ENCODE data around the gene BLM. TPM values are rescaled to one million over a fixed set of nuclear protein-coding genes. Genes with fewer than 3 reads are reported as not detected.
A peak's percentile ranks its signal among the peaks of the same experiment; 100 is the strongest.

BLM gene
- total RNA-seq, 1 experiment from 2014 or later, result 15.6 TPM

- no peaks in the 10 kb centered on the region for H3K36me3 ChIP-seq (ENCODE audit: control insufficient read depth, insufficient read depth, low read length)
- no peaks in the 10 kb centered on the region for H3K27me3 ChIP-seq (replicated peaks; ENCODE audit: control insufficient read depth, insufficient read depth, low read length)
- no peaks in the 10 kb centered on the region for H3K9me3 Mint-ChIP-seq (ENCODE audit: unreplicated experiment)
- CTCF ChIA-PET, result interaction anchor here (0.6 to 1.7 kb wide), 4 partner anchors 20 to 214 kb away, joined by 3 to 6 read pairs (median 3); no protein-coding TSS in a partner anchor
- H3K9me3 ChIP-seq, result no peaks in the 10 kb centered on the region
- no peak for DNase-seq
- peaks cover 7% of the 10 kb centered on the region for H3K4me1 ChIP-seq
- intact Hi-C loops (cut with micrococcal nuclease; ENCODE audit: unreplicated experiment), result no loop called here
- H3K36me3 Mint-ChIP-seq (ENCODE audit: insufficient read depth, unreplicated experiment), result peaks cover 8% of the 10 kb centered on the region
- H3K27ac Mint-ChIP-seq (ENCODE audit: unreplicated experiment), result peak overlapping the region; percentile 99
- H3K4me3 Mint-ChIP-seq (ENCODE audit: unreplicated experiment), result peak overlapping the region; percentile 98
- TF ChIP-seq CTCF (IDR thresholded peaks at IDR 0.05; ENCODE audit: insufficient read depth in 1 of 2, low read depth in 1 of 2, low read length in 1 of 2, severe bottlenecking in 1 of 2, unreplicated experiment in 1 of 2), result no peak
- POLR2A ChIA-PET, result interaction anchor here (0.5 kb wide), 1 partner anchor 20 kb away, joined by 4 read pairs; no protein-coding TSS in a partner anchor
- peaks cover 18% of the 10 kb centered on the region for H3K4me1 Mint-ChIP-seq (ENCODE audit: low read depth, unreplicated experiment)
- peak overlapping the region; percentile 89 for H3K4me3 ChIP-seq (ENCODE audit: low read depth, low read length)
- no peaks in the 10 kb centered on the region for H3K27me3 Mint-ChIP-seq (ENCODE audit: insufficient read depth, unreplicated experiment)
- TSS peak; percentile 66 for BruUV-seq (replicated peaks)
These were observed 1.1 kb downstream of the BLM start for GRCh38 chr15:90718232-90718631.

- Histone ChIP-seq H3K36me3 (ENCODE audit: control insufficient read depth, insufficient read depth, low read length) (no peaks in the 10 kb centered on the region), H3K9me3 (no peaks in the 10 kb centered on the region), H3K4me1 (peaks cover 7% of the 10 kb centered on the region), H3K27me3 (replicated peaks; ENCODE audit: control insufficient read depth, insufficient read depth, low read length) (no peaks in the 10 kb centered on the region), H3K4me3 (ENCODE audit: low read depth, low read length) (no peak overlapping the region)
- no TSS peak for BruUV-seq (replicated peaks)
- no peaks in the 10 kb centered on the region for H3K9me3 Mint-ChIP-seq (ENCODE audit: unreplicated experiment)
- CTCF ChIA-PET, result no interaction called here
- no peak overlapping the region for H3K27ac Mint-ChIP-seq (ENCODE audit: unreplicated experiment)
- no peak overlapping the region for H3K4me3 Mint-ChIP-seq (ENCODE audit: unreplicated experiment)
- no peak for DNase-seq
- peaks cover 18% of the 10 kb centered on the region for H3K4me1 Mint-ChIP-seq (ENCODE audit: low read depth, unreplicated experiment)
- peaks cover 8% of the 10 kb centered on the region for H3K36me3 Mint-ChIP-seq (ENCODE audit: insufficient read depth, unreplicated experiment)
- POLR2A ChIA-PET, result no interaction called here
- no peaks in the 10 kb centered on the region for H3K27me3 Mint-ChIP-seq (ENCODE audit: insufficient read depth, unreplicated experiment)
- TF ChIP-seq CTCF (IDR thresholded peaks at IDR 0.05; ENCODE audit: insufficient read depth in 1 of 2, low read depth in 1 of 2, low read length in 1 of 2, severe bottlenecking in 1 of 2, unreplicated experiment in 1 of 2), result no peak
- intact Hi-C loops (cut with micrococcal nuclease; ENCODE audit: unreplicated experiment), result no loop called here
These were observed 3.0 kb downstream of the BLM start for GRCh38 chr15:90720131-90720530.

GRCh38 chr15:90729261-90729660, 12.1 kb downstream of the BLM start:
- Histone ChIP-seq H3K4me1 (no peaks in the 10 kb centered on the region), H3K36me3 (ENCODE audit: control insufficient read depth, insufficient read depth, low read length) (no peaks in the 10 kb centered on the region), H3K9me3 (no peaks in the 10 kb centered on the region), H3K4me3 (ENCODE audit: low read depth, low read length) (no peak overlapping the region), H3K27me3 (replicated peaks; ENCODE audit: control insufficient read depth, insufficient read depth, low read length) (no peaks in the 10 kb centered on the region)
- ChIA-PET CTCF (no interaction called here), POLR2A (interaction anchor here (0.5 kb wide), 1 partner anchor 17 kb away, joined by 3 read pairs; no protein-coding TSS in a partner anchor)
- Mint-ChIP-seq H3K27me3 (ENCODE audit: insufficient read depth, unreplicated experiment) (no peaks in the 10 kb centered on the region), H3K9me3 (ENCODE audit: unreplicated experiment) (no peaks in the 10 kb centered on the region), H3K4me1 (ENCODE audit: low read depth, unreplicated experiment) (no peaks in the 10 kb centered on the region), H3K36me3 (ENCODE audit: insufficient read depth, unreplicated experiment) (peaks cover 4% of the 10 kb centered on the region), H3K27ac (ENCODE audit: unreplicated experiment) (no peak overlapping the region), H3K4me3 (ENCODE audit: unreplicated experiment) (no peak overlapping the region)
- intact Hi-C loops (cut with micrococcal nuclease; ENCODE audit: unreplicated experiment), result no loop called here
- no peak for DNase-seq
- TF ChIP-seq CTCF (IDR thresholded peaks at IDR 0.05; ENCODE audit: insufficient read depth in 1 of 2, low read depth in 1 of 2, low read length in 1 of 2, severe bottlenecking in 1 of 2, unreplicated experiment in 1 of 2), result no peak
- BruUV-seq (replicated peaks), result no TSS peak
